ENCODE results near the gene SMYD3.

SMYD3 gene

GRCh38 chr1:246544001-246544400, 36.9 kb upstream of the SMYD3 start:
- H3K9ac ChIP-seq, result no peak overlapping the region
- H3K36me3 ChIP-seq (ENCODE audit: control insufficient read depth, insufficient read depth, low read length), result peaks cover 3% of the 10 kb centered on the region
- H3K27me3 ChIP-seq (ENCODE audit: control insufficient read depth, insufficient read depth, low read length), result no peaks in the 10 kb centered on the region
- no peak overlapping the region for H2AFZ ChIP-seq
- no peak overlapping the region for H3K27ac ChIP-seq
- H3K4me3 ChIP-seq (ENCODE audit: low read depth, low read length), result no peak overlapping the region
- no peaks in the 10 kb centered on the region for H3K4me1 ChIP-seq
- no peaks in the 10 kb centered on the region for H3K79me2 ChIP-seq
- H3K9me3 ChIP-seq (ENCODE audit: control insufficient read depth, low read length), result no peaks in the 10 kb centered on the region
- H3K4me2 ChIP-seq (ENCODE audit: low read length), result no peak overlapping the region
- no peak for TF ChIP-seq CTCF (IDR thresholded peaks at IDR 0.05)

- Histone ChIP-seq H3K27ac (no peak overlapping the region), H3K4me3 (ENCODE audit: low read depth, low read length) (no peak overlapping the region), H3K4me2 (ENCODE audit: low read length) (no peak overlapping the region), H3K79me2 (no peaks in the 10 kb centered on the region), H3K9ac (no peak overlapping the region), H3K36me3 (ENCODE audit: control insufficient read depth, insufficient read depth, low read length) (peaks cover 3% of the 10 kb centered on the region), H3K9me3 (ENCODE audit: control insufficient read depth, low read length) (no peaks in the 10 kb centered on the region), H3K27me3 (ENCODE audit: control insufficient read depth, insufficient read depth, low read length) (no peaks in the 10 kb centered on the region), H2AFZ (no peak overlapping the region), H3K4me1 (no peaks in the 10 kb centered on the region)
- no peak for TF ChIP-seq CTCF (IDR thresholded peaks at IDR 0.05)
Measured at GRCh38 chr1:246540738-246541491, 33.8 kb upstream of the SMYD3 start.

- Histone ChIP-seq H3K27me3 (ENCODE audit: control insufficient read depth, insufficient read depth, low read length) (no peaks in the 10 kb centered on the region), H3K4me3 (ENCODE audit: low read depth, low read length) (no peak overlapping the region), H3K4me2 (ENCODE audit: low read length) (no peak overlapping the region)
Measured at GRCh38 chr1:246537887-246538286, 30.8 kb upstream of the SMYD3 start.

GRCh38 chr1:246537441-246537840, 30.4 kb upstream of the SMYD3 start:
- Histone ChIP-seq H2AFZ (no peak overlapping the region), H3K27ac (no peak overlapping the region), H3K4me2 (ENCODE audit: low read length) (no peak overlapping the region), H3K9ac (no peak overlapping the region), H3K4me1 (no peaks in the 10 kb centered on the region), H3K27me3 (ENCODE audit: control insufficient read depth, insufficient read depth, low read length) (no peaks in the 10 kb centered on the region), H3K36me3 (ENCODE audit: control insufficient read depth, insufficient read depth, low read length) (peaks cover under 1% of the 10 kb centered on the region), H3K9me3 (ENCODE audit: control insufficient read depth, low read length) (no peaks in the 10 kb centered on the region), H3K79me2 (no peaks in the 10 kb centered on the region), H3K4me3 (ENCODE audit: low read depth, low read length) (no peak overlapping the region)
- no peak for TF ChIP-seq CTCF (IDR thresholded peaks at IDR 0.05)

More at GRCh38 chr1:246537887-246538286, 30.8 kb upstream of the SMYD3 start:
- Histone ChIP-seq H3K79me2 (no peaks in the 10 kb centered on the region), H2AFZ (no peak overlapping the region), H3K27ac (no peak overlapping the region), H3K4me1 (no peaks in the 10 kb centered on the region), H3K9ac (no peak overlapping the region), H3K9me3 (ENCODE audit: control insufficient read depth, low read length) (no peaks in the 10 kb centered on the region), H3K36me3 (ENCODE audit: control insufficient read depth, insufficient read depth, low read length) (peaks cover 3% of the 10 kb centered on the region)
- TF ChIP-seq CTCF (IDR thresholded peaks at IDR 0.05), result no peak

- no peak overlapping the region for H3K4me3 ChIP-seq (ENCODE audit: low read depth, low read length)
- TF ChIP-seq CTCF (IDR thresholded peaks at IDR 0.05), result no peak
- H3K36me3 ChIP-seq (ENCODE audit: control insufficient read depth, insufficient read depth, low read length), result no peaks in the 10 kb centered on the region
- no peak overlapping the region for H3K27ac ChIP-seq
- no peak overlapping the region for H3K4me2 ChIP-seq (ENCODE audit: low read length)
- no peaks in the 10 kb centered on the region for H3K4me1 ChIP-seq
- no peaks in the 10 kb centered on the region for H3K9me3 ChIP-seq (ENCODE audit: control insufficient read depth, low read length)
- no peak overlapping the region for H3K9ac ChIP-seq
- no peaks in the 10 kb centered on the region for H3K27me3 ChIP-seq (ENCODE audit: control insufficient read depth, insufficient read depth, low read length)
- no peaks in the 10 kb centered on the region for H3K79me2 ChIP-seq
- no peak overlapping the region for H2AFZ ChIP-seq
Measured at GRCh38 chr1:246534114-246534513, 27.0 kb upstream of the SMYD3 start.
